Stimulated activated CD8-positive, alpha-beta memory T cell treated with anti-CD3 and anti-CD28 coated beads, Interleukin-7, amount 100 ng/mL, for 24 hours (primary cell): ENCODE measurements around the gene TMEM121.
"Not testable (repeated sequence)": the region's sequence is repeated elsewhere in the genome, so short reads cannot be mapped to it uniquely, and the experiment has no call there.

ENCODE experiments used
- DNase-seq: peaks from one replicate; pipeline ENCODE4 v3.0.0-alpha.2; 2020; ENCODE audit warnings: low read depth

The TMEM121 gene

GRCh38 chr14:105570482-105570881 is 44.1 kb downstream of the TMEM121 start:
- no peak for DNase-seq

GRCh38 chr14:105571181-105571951 is 45.0 kb downstream of the TMEM121 start:
- DNase-seq, result not testable (repeated sequence)

- DNase-seq, result not testable (repeated sequence)
Measured at GRCh38 chr14:105572063-105572462, 45.7 kb downstream of the TMEM121 start.

- DNase-seq, result not testable (repeated sequence)
Measured at GRCh38 chr14:105573841-105574240, 47.5 kb downstream of the TMEM121 start.

DNA sequence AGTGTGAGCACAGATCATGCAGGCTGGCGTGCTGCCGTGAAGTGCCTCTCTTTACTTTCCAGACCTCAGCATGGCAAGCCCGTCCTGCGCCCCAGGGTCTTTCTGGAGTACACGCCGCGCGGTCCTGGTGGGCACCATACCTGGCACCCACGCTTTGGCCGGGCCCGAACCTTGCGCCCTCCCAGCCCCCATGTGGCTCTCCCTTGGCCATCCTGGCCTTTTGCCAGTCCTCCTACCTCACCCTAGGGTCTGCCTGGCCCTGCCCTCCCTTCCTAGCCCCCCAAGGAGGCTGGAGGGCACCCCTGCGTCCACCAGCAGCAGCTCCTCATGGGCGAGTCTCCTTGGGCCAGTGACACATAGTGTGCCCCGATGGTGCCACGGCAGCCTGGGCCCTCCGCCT is 48.0 kb downstream of the TMEM121 start:
- DNase-seq, result not testable (repeated sequence)

GRCh38 chr14:105575016-105575700 is 48.8 kb downstream of the TMEM121 start:
- DNase-seq, result not testable (repeated sequence)

DNA sequence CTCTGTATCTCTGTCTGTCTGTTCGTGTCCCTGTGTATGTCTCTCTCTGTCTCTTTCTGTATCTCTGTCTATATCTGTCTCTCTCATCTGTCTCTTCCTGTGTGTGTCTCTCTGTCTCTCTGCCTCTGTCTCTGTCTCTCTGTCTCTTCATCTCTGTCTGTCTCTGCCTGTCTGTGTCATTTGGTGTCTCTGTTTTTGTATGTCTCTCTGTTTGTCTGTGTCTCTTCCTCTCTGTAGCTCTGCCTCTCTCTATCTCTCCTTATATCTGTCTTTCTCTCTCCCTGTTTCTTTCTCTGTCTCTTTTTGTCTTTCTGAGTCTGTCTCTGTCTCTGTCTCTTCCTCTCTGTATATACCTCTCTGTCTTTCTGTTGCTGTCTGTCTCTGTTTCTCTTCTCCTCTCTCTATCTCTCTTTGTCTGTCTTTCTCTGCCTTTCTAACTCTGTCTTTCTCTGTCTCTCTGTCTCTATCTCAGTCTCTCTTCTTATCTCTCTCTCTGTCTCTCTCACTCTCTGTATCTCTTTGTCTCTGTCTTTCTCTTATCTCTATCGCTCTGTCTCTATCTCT is 50.2 kb downstream of the TMEM121 start:
- DNase-seq, result no peak

GRCh38 chr14:105577314-105577861 is 51.0 kb downstream of the TMEM121 start:
- DNase-seq, result no peak

DNA sequence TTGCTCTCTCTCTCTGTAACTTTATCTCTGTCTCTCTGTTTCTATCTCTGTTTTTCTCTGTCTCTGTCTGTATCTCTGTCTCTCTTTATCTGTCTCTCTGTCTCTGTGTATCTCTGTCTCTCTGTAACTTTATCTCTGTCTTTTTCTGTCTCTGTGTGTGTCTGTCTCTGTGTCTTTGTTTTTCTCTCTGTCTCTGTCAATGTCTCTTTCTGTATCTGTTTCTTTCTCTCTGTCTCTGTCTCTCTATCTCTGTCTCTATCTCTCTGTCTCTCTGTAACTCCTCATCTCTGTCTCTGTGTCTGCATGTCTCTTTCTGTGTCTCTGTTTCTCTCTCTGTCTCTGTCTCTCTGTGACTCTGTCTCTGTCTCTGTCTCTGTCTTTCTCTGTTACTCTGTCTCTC is 51.7 kb downstream of the TMEM121 start:
- DNase-seq, result no peak

DNA sequence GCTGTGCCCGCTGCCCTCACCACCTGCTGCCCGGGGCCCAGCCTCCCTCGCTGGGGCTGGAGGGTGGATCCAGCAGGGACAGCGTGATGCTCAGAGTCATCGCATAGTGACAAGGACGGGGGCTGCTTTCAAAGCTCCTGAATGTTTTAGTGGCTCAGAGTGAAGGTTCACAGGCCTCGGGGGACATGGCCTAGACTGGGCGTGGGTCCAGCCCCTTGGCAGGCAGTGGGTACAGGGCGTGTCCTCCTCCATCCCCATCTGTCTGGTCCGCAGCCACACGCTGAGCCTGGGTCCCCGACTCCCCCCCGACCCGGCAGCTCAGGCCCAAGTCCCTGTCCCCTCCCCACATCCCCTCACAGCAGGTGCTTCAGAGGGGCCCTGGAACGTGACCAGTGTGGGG is 52.8 kb downstream of the TMEM121 start:
- not testable (repeated sequence) for DNase-seq
